HG02571 (cell line): Measurements from ENCODE around the gene KIF15.
"Not testable (repeated sequence)": the region's sequence is repeated elsewhere in the genome, so short reads cannot be mapped to it uniquely, and the experiment has no call there.

Source experiments
- ATAC-seq: cut with Tn5 transposase; IDR thresholded peaks from one replicate; pipeline ENCODE4 v1.9.1; 2021; ENCODE audit warnings: mild to moderate bottlenecking, moderate library complexity; ENCODE audit not compliant: unreplicated experiment

Gene KIF15

DNA sequence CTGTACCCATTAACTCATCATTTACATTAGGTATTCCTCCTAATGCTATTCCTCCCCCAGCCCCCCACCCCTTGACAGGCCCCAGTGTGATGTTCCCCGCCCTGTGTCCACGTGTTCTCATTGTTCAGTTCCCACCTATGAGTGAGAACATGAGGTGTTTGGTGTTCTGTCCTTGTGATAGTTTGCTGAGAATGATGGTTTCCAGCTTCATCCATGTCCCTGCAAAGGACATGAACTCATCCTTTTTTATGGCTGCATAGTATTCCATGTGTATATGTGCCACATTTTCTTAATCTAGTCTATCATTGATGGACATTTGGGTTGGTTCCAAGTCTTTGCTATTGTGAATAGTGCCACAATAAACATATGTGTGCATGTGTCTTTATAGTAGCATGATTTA, 54.7 kb downstream of the KIF15 start:
- ATAC-seq = not testable (repeated sequence)

DNA sequence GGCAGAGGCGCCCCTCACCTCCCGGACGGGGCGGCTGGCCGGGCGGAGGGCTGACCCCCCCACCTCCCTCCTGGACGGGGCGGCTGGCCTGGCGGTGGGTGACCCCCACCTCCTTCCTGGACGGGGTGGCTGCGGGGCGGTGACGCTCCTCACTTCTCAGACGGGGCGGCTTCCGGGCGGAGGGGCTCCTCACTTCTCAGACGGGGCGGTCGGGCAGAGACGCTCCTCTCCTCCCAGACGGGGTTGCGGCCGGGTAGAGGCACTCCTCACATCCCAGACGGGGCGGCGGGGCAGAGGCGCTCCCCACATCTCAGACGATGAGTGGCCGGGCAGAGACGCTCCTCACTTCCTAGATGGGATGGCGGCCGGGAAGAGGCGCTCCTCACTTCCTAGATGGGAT, 59.6 kb downstream of the KIF15 start:
- not testable (repeated sequence) for ATAC-seq

DNA sequence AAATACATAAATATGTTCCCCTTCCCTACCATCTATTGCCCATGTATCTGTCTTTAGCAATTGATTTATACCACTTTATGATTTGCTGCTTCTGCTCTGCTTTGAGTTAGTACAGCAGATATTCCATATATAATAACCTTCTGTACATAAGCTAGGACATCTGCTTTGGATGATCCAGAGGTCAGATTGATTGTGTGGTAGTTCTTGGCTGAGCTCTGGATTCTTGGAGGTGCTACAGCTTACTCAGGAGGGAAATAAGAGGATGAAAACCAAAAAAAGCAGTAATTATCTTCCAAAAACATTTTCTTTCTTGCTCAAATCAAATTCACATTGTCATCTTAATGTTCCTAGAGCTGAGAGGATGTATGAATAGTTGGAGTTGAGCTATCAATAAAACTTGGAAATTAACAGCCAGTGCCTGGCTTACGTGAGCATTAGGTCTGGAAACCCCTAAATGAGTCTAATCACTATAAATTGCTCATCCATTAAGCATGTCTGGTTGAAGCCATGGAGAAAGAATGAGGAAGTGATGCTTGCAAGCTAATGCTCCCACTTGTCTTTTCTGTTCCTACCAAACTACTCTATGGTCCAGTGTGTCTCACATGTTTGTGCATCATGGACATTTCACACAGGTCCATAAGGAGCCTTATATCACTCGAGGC, 63.8 kb downstream of the KIF15 start:
- no peak for ATAC-seq

GRCh38 chr3:44827196-44827595, 65.6 kb downstream of the KIF15 start:
- ATAC-seq = no peak

GRCh38 chr3:44831232-44831631, 69.6 kb downstream of the KIF15 start:
- ATAC-seq = no peak

GRCh38 chr3:44832032-44832431, 70.4 kb downstream of the KIF15 start:
- ATAC-seq = no peak

DNA sequence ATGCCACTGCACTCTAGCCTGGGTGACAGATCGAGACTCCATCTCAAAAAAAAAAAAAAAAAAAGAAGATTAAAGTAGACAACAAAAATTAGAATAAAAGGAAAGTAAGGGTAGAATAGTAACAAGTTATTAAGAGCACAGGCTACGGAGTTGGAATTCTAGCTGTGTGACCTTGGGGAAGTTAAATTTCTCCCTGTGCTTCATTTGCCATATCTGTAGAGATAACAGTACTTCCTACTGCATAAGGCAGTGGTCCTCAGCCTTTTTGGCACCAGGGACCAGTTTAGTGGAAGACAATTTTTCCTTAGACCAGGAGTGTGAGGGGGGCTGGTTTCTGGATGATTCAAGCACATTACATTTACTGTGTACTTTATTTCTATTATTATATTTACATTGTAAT, 71.4 kb downstream of the KIF15 start:
- no peak for ATAC-seq

DNA sequence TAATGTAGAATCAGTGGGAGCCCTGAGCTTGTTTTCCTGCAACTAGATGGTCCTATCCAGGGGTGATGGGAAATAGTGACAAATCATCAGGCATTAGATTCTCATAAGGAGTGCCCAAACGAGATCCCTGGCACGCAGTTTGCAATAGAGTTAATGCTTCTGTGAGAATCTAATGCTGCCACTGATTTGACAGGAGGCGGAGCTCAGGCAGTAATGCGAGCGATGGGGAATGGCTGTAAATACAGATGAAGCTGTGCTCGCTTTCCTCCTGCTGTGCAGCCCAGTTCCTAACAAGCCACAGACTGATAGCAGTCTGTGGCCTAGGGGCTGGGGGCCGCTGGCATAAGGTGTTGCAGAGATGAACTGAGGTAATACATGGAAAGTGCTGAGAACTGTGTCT, 71.8 kb downstream of the KIF15 start:
- no peak for ATAC-seq

DNA sequence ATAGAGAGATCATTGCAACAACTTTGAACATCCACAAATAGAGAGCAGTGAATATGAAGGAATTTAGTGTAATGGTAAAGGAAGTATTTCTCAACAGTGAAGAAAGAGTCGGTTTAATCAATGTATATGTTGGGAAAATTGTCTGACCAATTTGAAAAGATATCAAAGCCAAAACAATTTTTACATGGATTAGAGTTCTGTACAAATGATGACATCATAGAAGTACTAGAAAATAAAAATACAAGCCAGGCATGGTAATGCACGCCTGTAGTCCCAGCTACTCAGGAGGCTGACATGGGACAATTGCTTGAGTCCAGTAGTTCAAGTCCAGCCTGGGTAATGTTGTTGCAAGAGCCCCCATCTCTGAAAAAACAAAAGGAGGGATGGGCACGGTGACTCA, 74.1 kb downstream of the KIF15 start:
- ATAC-seq = no peak

- ATAC-seq = no peak
Measured at GRCh38 chr3:44842376-44842775, 80.8 kb downstream of the KIF15 start.

GRCh38 chr3:44845528-44846520, 84.2 kb downstream of the KIF15 start:
- ATAC-seq = no peak

- ATAC-seq = no peak
Measured at GRCh38 chr3:44848634-44849033, 87.0 kb downstream of the KIF15 start.

- not testable (repeated sequence) for ATAC-seq
Measured at GRCh38 chr3:44856663-44857062, 95.1 kb downstream of the KIF15 start.

GRCh38 chr3:44860117-44860516, 98.5 kb downstream of the KIF15 start:
- ATAC-seq = no peak

GRCh38 chr3:44861412-44862225, 100.0 kb downstream of the KIF15 start, which contains the start of gene TMEM42:
Gene TMEM42 (plus strand): TSS chr3:44861912. CDS start chr3:44861925, 13 bp downstream.
- ATAC-seq = peak; percentile 94

GRCh38 chr3:44862226-44862637, 100.6 kb downstream of the KIF15 start:
- peak; percentile 45 for ATAC-seq

- no peak for ATAC-seq
Measured at GRCh38 chr3:44865272-44866035, 103.9 kb downstream of the KIF15 start.

DNA sequence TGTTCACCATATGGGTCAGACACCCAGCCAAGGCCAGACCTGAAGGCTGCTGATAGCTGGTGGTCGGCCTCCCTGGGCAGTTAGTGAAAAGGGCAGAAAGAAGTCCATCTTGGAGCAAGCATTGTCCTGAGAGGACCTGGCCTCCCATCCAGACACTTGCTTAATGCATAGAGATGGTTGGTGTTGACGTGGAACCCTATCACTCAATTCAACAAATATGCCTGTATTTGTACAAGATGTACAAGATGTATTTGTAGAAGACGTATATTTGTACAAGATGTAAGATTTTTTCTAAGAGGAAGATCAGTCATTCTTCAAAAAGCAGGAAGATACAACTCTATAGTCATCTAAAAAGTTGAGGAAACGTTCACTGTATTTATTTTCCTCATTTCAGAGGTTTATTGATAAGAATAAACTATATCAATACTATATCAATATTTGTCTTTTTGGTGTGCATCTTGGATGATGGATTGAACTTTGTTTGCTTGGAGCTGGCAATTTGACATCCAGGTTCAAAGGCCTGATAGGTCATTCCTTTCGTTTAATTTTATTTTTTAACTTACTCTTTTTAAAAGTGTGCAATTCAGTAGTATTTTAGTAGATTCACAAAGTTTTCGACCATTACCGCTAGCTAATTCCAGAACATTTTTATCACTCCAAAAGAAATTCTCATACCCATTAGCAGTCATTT, 106.0 kb downstream of the KIF15 start:
- ATAC-seq = no peak

DNA sequence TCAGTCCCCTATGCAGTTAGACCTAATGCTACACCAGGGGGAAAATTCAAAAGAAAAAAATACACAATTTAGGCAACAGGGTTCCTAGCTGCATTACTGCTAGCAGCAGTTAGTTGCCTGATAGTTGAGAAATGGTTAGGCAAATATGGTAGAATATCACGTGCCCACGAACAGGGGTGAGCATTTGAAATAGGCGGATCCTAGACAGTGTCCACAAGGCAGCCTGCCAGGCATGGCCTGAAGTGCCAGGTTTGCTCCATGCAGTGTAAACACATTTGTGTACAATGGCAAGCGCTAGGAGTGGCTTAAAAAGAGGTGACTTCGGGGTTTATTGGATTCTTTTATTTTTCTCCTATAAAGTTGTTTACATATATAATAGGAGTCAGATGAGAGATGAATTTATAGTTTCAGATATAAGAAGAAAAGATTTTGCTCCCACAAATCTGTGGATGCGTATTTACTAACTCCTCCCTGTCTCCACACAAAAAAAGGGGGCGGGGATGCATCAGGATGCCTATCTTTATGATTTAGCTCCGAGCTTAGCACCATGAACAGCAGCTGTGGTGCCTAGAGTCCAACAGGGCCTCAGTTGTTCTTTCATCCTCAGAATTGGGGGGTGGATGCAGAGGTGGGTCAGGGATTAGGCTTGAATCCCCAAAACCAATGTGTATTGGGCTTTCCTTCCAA, 108.9 kb downstream of the KIF15 start:
- ATAC-seq = no peak
